K562 (cell line): Measurements from ENCODE around the gene UTP15.

Source experiments
- CTCF ChIP-seq, 3 experiments: IDR thresholded peaks in 2 of 3; conservative IDR thresholded peaks in 1 of 3; 2 replicates each; pipeline ENCODE4 v1.5.1; 2011 to 2012; ENCODE audit warnings: low read length in 3 of 3, mild to moderate bottlenecking in 3 of 3, control low read depth in 2 of 3, improper control_type of control experiment in 1 of 3, inconsistent platforms in 1 of 3, low read depth in 1 of 3, mixed read lengths in 1 of 3, moderate library complexity in 1 of 3; ENCODE audit not compliant: insufficient read depth in 2 of 3
- FOXK2 ChIP-seq, 2 experiments: fragments of 450-650 bp; IDR thresholded peaks in 1 of 2; conservative IDR thresholded peaks in 1 of 2; 2 replicates each; pipeline ENCODE4 v1.6.1; 2016; ENCODE audit warnings: low read depth in 2 of 2, mild to moderate bottlenecking in 1 of 2
- GABPA ChIP-seq: fragments of 200-800 bp; sonication (Bioruptor generic); conservative IDR thresholded peaks from 2 replicates; pipeline ENCODE4 v1.6.1; 2016; ENCODE audit warnings: low read depth, missing genetic modification characterization, missing compliant biosample characterization
- GATAD2B ChIP-seq: fragments of 450-650 bp; IDR thresholded peaks from 2 replicates; pipeline ENCODE4 v1.6.1; 2017; ENCODE audit warnings: mild to moderate bottlenecking, borderline replicate concordance
- HDAC1 ChIP-seq, 2 experiments: fragments of 450-650 bp; IDR thresholded peaks; 2 replicates each; pipeline ENCODE4 v1.6.1; 2016 to 2017; ENCODE audit warnings: inconsistent platforms in 1 of 2, mild to moderate bottlenecking in 1 of 2, moderate library complexity in 1 of 2
- MTA3 ChIP-seq: fragments of 450-650 bp; formaldehyde crosslinking; IDR thresholded peaks from 2 replicates; pipeline ENCODE4 v1.6.1; 2017; ENCODE audit warnings: mild to moderate bottlenecking, borderline replicate concordance
- RAD21 ChIP-seq, 2 experiments: fragments of 250-450 bp in 1 of 2; fragments of 450-650 bp in 1 of 2; sonication (Bioruptor Pico) in 1 of 2; formaldehyde crosslinking in 1 of 2; IDR thresholded peaks in 1 of 2; conservative IDR thresholded peaks in 1 of 2; 2 replicates each; pipeline versions ENCODE4 v1.4.0 to v1.8.0; 2020 to 2022; ENCODE audit warnings: mild to moderate bottlenecking in 2 of 2, moderate library complexity in 1 of 2
- REST ChIP-seq, 2 experiments: fragments of 450-650 bp; formaldehyde crosslinking in 1 of 2; IDR thresholded peaks; 2 replicates each; pipeline versions ENCODE4 v1.4.0 to v1.6.1; 2014 to 2020; ENCODE audit warnings: mild to moderate bottlenecking in 2 of 2, borderline replicate concordance in 1 of 2, low read depth in 1 of 2
- SP2 ChIP-seq: IDR thresholded peaks from 2 replicates; pipeline ENCODE4 v1.6.1; 2011; ENCODE audit warnings: mild to moderate bottlenecking, low read depth, low read length, moderate library complexity; ENCODE audit not compliant: poor library complexity, severe bottlenecking; ENCODE audit errors: extremely low read depth
- STAT5B ChIP-seq: fragments of 250-450 bp; sonication (Bioruptor Pico); IDR thresholded peaks from 2 replicates; pipeline ENCODE4 v1.8.0; 2021; ENCODE audit warnings: mild to moderate bottlenecking, inconsistent platforms
- USF2 ChIP-seq: sonication (generic); formaldehyde crosslinking; IDR thresholded peaks from 2 replicates; pipeline ENCODE4 v1.5.0; 2020; ENCODE audit warnings: missing genetic modification reagents

GRCh38 chr5:73545403-73545779 lies 20.2 kb upstream of the UTP15 start:
- TF ChIP-seq RAD21 (CRISPR knock-in tag; conservative IDR thresholded peaks at IDR 0.05 in 1 of 2, IDR thresholded peaks at IDR 0.05 in 1 of 2) (no peak), FOXK2 (conservative IDR thresholded peaks at IDR 0.05 in 1 of 2, IDR thresholded peaks at IDR 0.05 in 1 of 2; ENCODE audit: low read depth in 2 of 2) (no peak), CTCF (IDR thresholded peaks at IDR 0.05 in 2 of 3, conservative IDR thresholded peaks at IDR 0.05 in 1 of 3; ENCODE audit: insufficient read depth in 2 of 3, low read depth in 1 of 3, low read length in 3 of 3) (no peak), USF2 (no peak), GATAD2B (no peak), STAT5B (CRISPR knock-in tag) (no peak), GABPA (tag) (no peak), REST (IDR thresholded peaks at IDR 0.05; ENCODE audit: borderline replicate concordance) (no peak), REST (CRISPR knock-in tag; IDR thresholded peaks at IDR 0.05; ENCODE audit: low read depth) (no peak), MTA3 (no peak), SP2 (no peak), HDAC1 (IDR thresholded peaks at IDR 0.05) (no peak)
